ENCODE results near the gene LIPC.
A peak's percentile ranks its signal among the peaks of the same experiment; 100 is the strongest.
"Not testable (repeated sequence)": the region's sequence is repeated elsewhere in the genome, so short reads cannot be mapped to it uniquely, and the experiment has no call there.

Gene LIPC

DNA sequence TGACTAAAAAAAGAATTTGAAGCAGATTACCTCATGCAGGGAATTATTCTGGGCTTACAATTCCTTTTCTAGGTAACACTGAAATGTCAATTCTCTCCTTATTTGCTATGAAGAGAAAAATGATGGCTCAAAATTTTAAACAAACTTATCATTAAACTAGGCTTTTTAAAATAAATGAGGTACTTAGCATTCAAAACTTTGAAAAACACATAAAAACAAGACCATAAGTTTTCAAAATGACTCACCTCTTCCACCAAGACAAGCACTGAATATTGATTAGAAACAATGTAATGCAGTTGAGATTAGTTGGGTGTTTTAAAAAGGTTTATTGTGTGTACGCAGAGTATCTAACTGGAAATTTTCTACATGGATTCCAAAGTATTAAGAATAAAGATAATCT, 163.1 kb downstream of the LIPC start:
- Mint-ChIP-seq H3K9me3 (no peaks in the 10 kb centered on the region), H3K27ac (no peak overlapping the region), H3K36me3 (peaks cover 13% of the 10 kb centered on the region)

DNA sequence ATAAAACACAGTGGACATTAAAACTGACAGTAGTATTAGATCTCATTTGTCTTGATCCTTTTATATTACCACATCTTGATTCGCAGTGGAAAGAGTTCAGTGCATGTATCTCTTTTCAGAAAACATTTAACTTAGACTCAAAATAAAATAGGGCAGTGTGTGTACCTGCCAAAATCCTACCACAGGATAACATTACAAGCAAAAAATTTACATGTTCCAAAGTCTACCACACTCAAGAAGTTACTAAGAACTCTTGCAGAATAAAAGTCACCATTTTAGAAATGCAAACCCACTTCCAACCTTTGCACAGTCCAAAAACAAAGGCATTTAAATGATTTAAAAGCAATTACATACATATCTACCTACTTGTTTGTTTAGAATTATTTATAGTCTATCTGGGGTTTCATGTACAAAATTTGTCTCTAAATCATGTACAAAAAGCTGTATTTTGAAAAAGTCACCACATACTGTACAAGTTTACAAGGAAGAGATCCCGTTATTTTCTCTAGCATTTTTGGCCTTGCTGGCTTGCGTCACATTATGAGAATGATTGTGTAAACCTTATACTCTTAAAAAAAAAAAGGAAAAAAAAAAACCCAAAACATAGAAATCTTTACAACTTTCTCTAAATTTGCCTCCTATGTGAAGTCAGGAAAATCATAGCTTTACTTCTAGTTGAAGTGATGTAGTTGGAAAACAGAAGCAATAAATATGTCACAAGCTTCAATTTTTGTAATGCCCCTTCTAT, 163.9 kb downstream of the LIPC start:
- Mint-ChIP-seq H3K4me1 (no peaks in the 10 kb centered on the region), H3K36me3 (peaks cover 15% of the 10 kb centered on the region), H3K4me3 (no peak overlapping the region), H3K27me3 (no peaks in the 10 kb centered on the region), H3K27ac (no peak overlapping the region), H3K9me3 (no peaks in the 10 kb centered on the region)
- ATAC-seq (ENCODE audit: low read depth) (no peak), DNase-seq (ENCODE audit: low spot score in 2 of 2) (no peak)

More for the DNA sequence above, 163.1 kb downstream of the LIPC start:
- no peak for DNase-seq (ENCODE audit: low spot score in 2 of 2)
- H3K4me3 Mint-ChIP-seq, result no peak overlapping the region
- no peaks in the 10 kb centered on the region for H3K4me1 Mint-ChIP-seq
- no peaks in the 10 kb centered on the region for H3K27me3 Mint-ChIP-seq
- ATAC-seq (ENCODE audit: low read depth), result no peak

DNA sequence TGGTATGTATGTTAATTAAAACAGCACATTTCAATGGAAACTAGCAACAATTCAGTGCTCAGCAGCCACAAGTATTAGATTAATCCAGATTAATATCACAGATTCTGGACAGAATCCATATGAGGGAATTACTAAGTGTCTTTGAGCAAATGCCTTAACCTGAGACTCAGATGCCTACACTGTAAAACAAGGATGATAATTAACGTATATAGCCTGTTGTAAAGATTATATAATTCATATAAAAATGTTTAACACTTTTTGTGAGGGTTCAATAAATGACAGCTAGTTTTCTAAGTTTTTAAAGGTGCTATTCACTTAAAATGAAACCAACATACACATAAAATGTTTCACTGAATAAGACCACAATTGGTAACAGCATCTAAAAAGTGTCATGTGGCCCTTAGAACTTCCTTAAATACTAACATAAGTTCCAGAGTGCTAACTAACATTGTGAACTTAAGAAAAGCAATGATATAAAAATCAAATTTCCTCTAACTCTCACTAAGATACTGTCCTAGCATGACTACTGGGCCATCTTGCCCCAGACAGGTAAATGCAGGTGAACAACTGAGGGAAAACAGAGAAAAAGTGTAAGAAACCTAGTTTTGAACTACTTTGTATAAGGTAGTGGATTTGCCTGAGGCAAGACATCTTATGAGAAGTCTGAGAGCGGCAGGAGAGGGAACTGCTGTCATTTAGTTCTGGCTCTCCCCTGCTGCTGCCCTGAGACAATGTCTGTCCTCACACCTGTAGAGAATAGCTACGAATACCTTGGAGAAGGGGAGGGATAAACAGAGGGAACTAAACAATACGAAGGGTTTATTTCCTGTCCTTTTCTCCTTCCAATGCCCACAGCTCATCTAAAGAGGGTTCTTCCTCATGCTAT, 166.4 kb downstream of the LIPC start:
- Mint-ChIP-seq H3K36me3 (peaks cover 20% of the 10 kb centered on the region), H3K27me3 (no peaks in the 10 kb centered on the region), H3K9me3 (no peaks in the 10 kb centered on the region), H3K27ac (no peak overlapping the region), H3K4me3 (no peak overlapping the region), H3K4me1 (no peaks in the 10 kb centered on the region)
- DNase-seq (ENCODE audit: low spot score in 2 of 2) (no peak), ATAC-seq (ENCODE audit: low read depth) (no peak)

DNA sequence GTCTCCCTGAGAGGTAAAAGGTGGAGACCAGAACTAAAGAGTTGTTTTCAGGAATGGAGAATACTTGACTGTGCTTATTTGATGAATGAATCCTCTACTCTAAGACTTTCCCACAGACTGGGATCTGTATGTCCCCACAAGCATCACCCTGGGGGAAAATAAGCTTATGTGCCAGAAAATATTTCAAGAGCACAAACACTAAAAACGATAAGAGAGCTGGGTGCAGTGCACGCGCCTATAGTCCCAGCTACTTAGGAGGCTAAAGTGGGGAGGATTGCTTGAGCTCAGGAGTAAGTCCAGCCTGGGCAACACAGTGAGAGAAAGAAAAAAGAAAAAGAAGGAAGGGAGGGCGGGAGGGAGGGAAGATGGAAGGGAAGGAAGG, 167.0 kb downstream of the LIPC start:
- Mint-ChIP-seq H3K36me3 (peaks cover 23% of the 10 kb centered on the region), H3K27ac (no peak overlapping the region)

DNA sequence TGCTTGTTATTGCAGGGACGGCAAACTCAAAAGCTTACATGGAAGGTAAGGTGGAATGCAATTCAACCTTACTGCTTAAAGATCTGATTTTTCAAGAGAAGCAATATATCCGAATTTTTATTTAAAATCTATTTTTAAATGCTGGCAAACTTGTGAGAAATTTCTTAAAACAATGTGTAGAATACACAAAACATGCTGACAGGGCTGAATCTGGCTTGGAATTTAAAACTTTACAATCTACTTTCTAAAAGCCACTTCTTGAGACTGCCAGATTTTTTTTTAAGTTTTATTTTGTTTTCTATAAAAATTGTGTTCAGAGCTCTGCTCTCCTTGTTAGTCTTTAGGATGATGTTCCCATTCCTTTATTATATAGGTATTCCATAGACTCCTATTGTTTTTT, 171.0 kb downstream of the LIPC start:
- Mint-ChIP-seq H3K9me3 (no peaks in the 10 kb centered on the region), H3K36me3 (peaks cover 33% of the 10 kb centered on the region), H3K4me1 (no peaks in the 10 kb centered on the region), H3K27ac (no peak overlapping the region), H3K4me3 (no peak overlapping the region), H3K27me3 (no peaks in the 10 kb centered on the region)
- no peak for ATAC-seq (ENCODE audit: low read depth)
- no peak for DNase-seq (ENCODE audit: low spot score in 2 of 2)

More for the DNA sequence above, 167.0 kb downstream of the LIPC start:
- DNase-seq (ENCODE audit: low spot score in 2 of 2), result no peak
- ATAC-seq (ENCODE audit: low read depth), result no peak
- no peaks in the 10 kb centered on the region for H3K9me3 Mint-ChIP-seq
- H3K4me1 Mint-ChIP-seq, result no peaks in the 10 kb centered on the region
- H3K4me3 Mint-ChIP-seq, result no peak overlapping the region
- H3K27me3 Mint-ChIP-seq, result no peaks in the 10 kb centered on the region

DNA sequence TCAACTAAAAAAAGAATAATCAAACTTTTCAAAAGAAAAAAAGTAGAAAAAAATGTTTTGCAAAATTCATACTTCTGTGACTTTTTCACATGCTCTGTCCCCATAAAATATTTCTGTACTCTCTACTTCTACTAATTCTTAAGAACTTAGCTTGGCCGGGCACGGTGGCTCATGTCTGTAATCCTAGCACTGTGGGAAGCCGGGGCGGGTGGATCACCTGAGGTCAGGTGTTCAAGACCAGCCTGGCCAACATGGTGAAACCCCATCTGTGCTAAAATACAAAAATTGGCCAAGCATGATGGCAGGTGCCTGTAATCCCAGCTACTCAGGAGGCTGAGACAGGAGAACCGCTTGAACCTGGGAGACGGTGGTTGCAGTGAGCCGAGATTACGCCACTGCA, 172.1 kb downstream of the LIPC start:
- not testable (repeated sequence) for ATAC-seq (ENCODE audit: low read depth); H3K9me3 Mint-ChIP-seq; H3K4me3 Mint-ChIP-seq; H3K27ac Mint-ChIP-seq; H3K27me3 Mint-ChIP-seq; H3K4me1 Mint-ChIP-seq; DNase-seq (ENCODE audit: low spot score in 2 of 2)
- peaks cover 33% of the 10 kb centered on the region for H3K36me3 Mint-ChIP-seq

DNA sequence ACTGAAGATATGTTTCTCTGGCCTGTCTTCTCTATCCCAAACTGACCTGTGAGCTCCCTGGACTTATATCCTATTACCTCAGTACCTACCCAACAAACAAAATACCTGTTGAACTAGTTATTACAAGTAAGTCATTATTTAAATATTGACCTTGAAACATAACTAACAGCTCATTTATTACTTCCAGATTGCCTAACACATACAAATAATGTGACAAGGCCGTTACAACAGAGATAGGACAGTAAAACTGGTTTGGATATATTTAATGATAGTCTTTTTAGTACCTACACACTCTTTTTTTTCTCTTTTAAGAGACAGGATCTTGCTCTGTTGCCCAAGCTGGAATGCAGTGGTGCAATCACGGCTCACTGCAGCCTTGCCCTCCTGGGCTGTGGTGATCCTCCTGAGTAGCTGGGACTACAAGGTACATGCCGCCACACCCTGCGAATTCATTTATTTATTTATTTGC, 172.7 kb downstream of the LIPC start:
- peaks cover 3% of the 10 kb centered on the region for H3K4me1 Mint-ChIP-seq
- H3K4me3 Mint-ChIP-seq, result no peak overlapping the region
- H3K27ac Mint-ChIP-seq, result no peak overlapping the region
- H3K27me3 Mint-ChIP-seq, result no peaks in the 10 kb centered on the region
- DNase-seq (ENCODE audit: low spot score in 2 of 2), result no peak
- peaks cover 37% of the 10 kb centered on the region for H3K36me3 Mint-ChIP-seq
- no peak for ATAC-seq (ENCODE audit: low read depth)
- no peaks in the 10 kb centered on the region for H3K9me3 Mint-ChIP-seq

DNA sequence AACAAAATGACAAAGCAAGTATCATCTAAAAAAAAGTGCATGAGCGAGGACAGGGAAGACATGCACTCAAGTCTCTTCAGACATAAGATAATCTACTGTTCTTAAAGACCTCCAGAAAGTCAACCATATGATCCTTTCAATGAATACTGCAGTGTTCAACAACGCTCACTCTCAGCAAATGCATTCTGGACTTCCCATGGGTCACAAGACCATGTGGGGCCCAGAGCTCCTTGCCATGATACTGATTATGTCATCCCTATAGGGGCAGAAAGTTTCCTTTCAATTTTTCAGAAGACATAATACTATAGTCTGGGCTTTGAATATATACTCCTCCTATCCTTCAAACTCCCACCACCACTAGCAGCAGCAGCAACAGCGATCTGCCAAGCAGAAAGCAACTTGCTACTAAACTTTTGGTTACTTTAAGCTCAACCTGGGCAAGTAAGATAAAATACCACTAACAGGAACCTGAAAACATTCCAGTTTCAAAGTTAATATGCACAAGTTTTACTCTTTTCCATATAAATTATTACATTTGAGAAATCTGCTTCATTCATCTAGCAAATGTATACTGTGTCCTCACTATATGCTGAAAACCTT, 174.2 kb downstream of the LIPC start:
- no peak overlapping the region for H3K27ac Mint-ChIP-seq
- ATAC-seq (ENCODE audit: low read depth) (no peak), DNase-seq (ENCODE audit: low spot score in 2 of 2) (no peak)
- H3K9me3 Mint-ChIP-seq, result no peaks in the 10 kb centered on the region
- no peaks in the 10 kb centered on the region for H3K27me3 Mint-ChIP-seq
- peaks cover 3% of the 10 kb centered on the region for H3K4me1 Mint-ChIP-seq
- H3K36me3 Mint-ChIP-seq, result peaks cover 42% of the 10 kb centered on the region
- no peak overlapping the region for H3K4me3 Mint-ChIP-seq

DNA sequence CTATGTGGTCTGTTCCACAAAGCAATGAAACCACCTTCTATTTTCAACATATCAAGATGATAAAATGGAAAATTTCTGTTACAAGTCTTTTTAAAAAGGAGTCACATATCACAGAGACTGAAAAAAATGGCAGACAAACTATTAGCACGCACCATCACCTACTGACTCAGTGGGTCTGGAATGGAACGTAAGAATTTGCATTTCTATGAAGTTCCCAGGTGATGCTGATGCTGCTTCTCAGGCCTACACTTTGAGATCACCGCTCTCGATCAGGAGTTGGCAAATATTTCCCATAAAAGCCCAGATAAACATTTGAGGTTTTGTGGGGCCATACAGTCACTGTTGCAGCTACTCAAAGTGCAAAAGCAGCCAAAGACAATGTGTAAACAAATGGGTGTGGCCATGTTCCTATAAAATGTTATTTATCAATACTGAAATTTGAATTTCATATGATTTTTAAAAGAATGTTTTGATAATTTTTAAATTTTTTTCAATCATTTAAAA, 174.8 kb downstream of the LIPC start:
- Mint-ChIP-seq H3K27ac (no peak overlapping the region), H3K36me3 (peaks cover 42% of the 10 kb centered on the region), H3K4me3 (no peak overlapping the region), H3K9me3 (no peaks in the 10 kb centered on the region), H3K27me3 (no peaks in the 10 kb centered on the region), H3K4me1 (peaks cover 3% of the 10 kb centered on the region)
- no peak for ATAC-seq (ENCODE audit: low read depth)
- no peak for DNase-seq (ENCODE audit: low spot score in 2 of 2)

DNA sequence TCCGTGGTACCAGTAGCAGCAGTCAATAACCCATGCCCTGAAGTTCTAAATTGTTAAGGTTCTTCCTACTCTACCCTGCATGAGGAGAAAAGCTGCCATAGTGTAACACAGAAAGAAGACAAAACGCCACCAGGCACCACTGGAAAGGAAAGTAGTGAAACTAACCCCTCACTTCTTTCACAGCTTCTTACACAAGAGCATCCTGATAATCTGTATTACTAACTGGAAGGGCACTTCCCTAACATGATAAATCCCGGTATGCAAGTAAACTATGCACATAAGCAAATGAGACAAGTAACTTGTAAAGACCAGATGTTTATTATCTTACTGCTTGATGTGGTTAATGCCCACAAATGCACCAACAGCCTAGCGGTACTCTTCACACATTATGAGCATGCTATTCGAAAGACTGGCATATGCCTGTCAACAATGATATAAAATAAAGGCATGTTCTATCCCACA, 176.4 kb downstream of the LIPC start:
- peaks cover 43% of the 10 kb centered on the region for H3K36me3 Mint-ChIP-seq
- H3K4me1 Mint-ChIP-seq, result peaks cover 3% of the 10 kb centered on the region
- H3K4me3 Mint-ChIP-seq, result no peak overlapping the region
- no peak overlapping the region for H3K27ac Mint-ChIP-seq
- no peaks in the 10 kb centered on the region for H3K9me3 Mint-ChIP-seq
- no peaks in the 10 kb centered on the region for H3K27me3 Mint-ChIP-seq
- ATAC-seq (ENCODE audit: low read depth) (no peak), DNase-seq (ENCODE audit: low spot score in 2 of 2) (no peak)

DNA sequence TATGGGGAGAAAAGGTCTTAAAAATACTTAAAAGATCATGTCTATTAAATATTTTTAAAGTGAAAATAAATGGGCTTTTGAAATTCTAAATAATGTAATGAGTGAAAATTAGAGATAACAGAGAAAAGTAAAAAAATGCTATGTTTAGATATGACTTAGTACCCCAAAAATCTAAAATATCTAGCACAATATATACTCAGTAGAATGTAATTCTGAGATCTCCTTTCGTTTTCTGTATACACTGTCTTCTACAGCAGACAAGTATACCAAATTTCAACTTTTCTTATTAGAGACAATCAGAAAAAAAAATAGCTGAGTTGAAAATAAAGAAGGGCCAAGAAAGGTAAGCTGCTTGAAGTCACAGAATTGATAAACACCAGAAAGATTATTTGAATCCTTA, 176.9 kb downstream of the LIPC start:
- Mint-ChIP-seq H3K4me3 (no peak overlapping the region), H3K36me3 (peaks cover 43% of the 10 kb centered on the region), H3K27me3 (no peaks in the 10 kb centered on the region), H3K9me3 (peaks cover under 1% of the 10 kb centered on the region), H3K27ac (no peak overlapping the region), H3K4me1 (peaks cover 3% of the 10 kb centered on the region)
- DNase-seq (ENCODE audit: low spot score in 2 of 2) (no peak), ATAC-seq (ENCODE audit: low read depth) (no peak)

DNA sequence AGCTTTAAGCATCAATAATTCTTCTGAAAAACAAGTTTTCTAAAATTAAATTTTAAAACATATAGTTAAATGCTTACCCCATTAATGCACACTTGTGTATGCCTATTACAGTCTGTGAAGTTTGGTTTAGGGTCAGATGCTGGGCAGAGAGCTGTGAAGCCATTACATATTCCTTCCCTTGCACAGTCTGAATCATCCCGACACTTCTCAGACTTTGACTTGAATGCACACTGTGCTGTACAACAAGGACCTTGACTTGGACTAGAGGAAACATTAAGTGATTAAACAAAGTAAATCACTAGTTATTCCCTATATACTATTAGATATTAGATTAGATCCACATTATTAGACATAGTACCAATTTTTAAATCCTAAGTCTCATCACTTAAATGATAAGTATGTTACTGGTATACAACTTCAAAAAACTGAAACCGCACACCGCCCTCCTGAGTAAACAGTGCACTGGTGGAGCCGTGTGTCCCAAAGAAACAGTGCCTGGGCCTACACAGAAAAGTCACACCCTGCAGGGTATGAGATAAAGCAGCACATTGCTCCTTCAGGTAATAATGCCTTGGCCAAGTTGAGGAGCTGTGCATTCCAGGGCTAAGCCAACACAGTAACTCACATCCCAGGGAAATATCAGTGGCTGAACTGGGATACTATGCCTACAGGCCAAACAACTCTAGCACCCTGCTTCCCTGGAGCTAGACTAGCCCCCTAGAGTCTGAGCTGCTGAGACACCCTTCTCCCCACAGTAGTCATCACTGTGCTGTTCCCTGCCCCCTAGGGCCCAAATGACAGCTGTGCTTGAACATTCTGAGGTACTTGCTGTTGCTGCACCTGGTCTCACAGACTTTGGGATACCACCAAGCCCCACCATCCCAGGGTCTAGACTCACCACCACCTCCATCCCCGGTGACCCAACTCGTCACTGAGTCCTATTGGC, 180.2 kb downstream of the LIPC start:
- Mint-ChIP-seq H3K36me3 (peaks cover 57% of the 10 kb centered on the region), H3K9me3 (peaks cover 13% of the 10 kb centered on the region), H3K27ac (peak overlapping the region; percentile 22), H3K4me3 (no peak overlapping the region), H3K27me3 (no peaks in the 10 kb centered on the region), H3K4me1 (peaks cover 6% of the 10 kb centered on the region)
- DNase-seq (ENCODE audit: low spot score in 2 of 2), result no peak
- ATAC-seq (ENCODE audit: low read depth), result no peak

DNA sequence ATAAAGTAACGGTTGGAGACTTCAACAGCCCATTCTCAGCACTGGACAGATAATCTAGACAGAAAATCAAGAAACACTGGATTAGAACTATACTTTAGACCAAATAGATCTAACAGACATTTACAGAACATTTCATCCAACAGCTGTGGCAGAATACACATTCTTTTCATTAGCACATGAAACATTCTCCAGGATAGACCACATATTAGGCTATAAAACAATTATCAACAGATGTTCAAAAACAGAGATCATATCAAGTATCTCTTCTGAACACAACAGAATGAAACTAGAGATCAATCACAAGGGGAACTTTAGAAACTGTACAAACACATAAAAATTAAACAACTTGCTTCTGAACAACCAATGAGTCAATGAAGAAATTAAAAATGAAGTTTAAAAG, 184.4 kb downstream of the LIPC start:
- Mint-ChIP-seq H3K9me3 (peaks cover 18% of the 10 kb centered on the region), H3K27ac (no peak overlapping the region)

More for the DNA sequence above, 184.4 kb downstream of the LIPC start:
- peaks cover 6% of the 10 kb centered on the region for H3K4me1 Mint-ChIP-seq
- H3K4me3 Mint-ChIP-seq, result no peak overlapping the region
- H3K36me3 Mint-ChIP-seq, result peaks cover 58% of the 10 kb centered on the region
- no peaks in the 10 kb centered on the region for H3K27me3 Mint-ChIP-seq
- ATAC-seq (ENCODE audit: low read depth) (no peak), DNase-seq (ENCODE audit: low spot score in 2 of 2) (no peak)

Measured in memory B cell (primary cell).